Omental fat pad (tissue), 4 donors: ENCODE measurements around the gene HOXB3. TPM values are rescaled to one million over a fixed set of nuclear protein-coding genes. Genes with fewer than 3 reads are reported as not detected.
A peak's percentile ranks its signal among the peaks of the same experiment; 100 is the strongest.

ENCODE experiments used
- ATAC-seq: fragments of 150-250 bp; one replicate; pipeline ENCODE4 v1.9.1; 2016; ENCODE audit warnings: mild to moderate bottlenecking, moderate library complexity; ENCODE audit not compliant: low FRiP score
- DNase-seq: peaks from one replicate; pipeline ENCODE4 v3.0.0-alpha.2; 2019; ENCODE audit warnings: low spot score
- total RNA-seq, 4 donors: library from RNA; depleted of rRNA; stranded (reverse); fragments of >200 nt; gene quantifications; one replicate each; pipeline ENCODE4 v1.1.0, GENCODE V29; 2016
- TF ChIP-seq, protein P1 (sequence below), 3 donors: fragments of 450-650 bp; IDR thresholded peaks; one replicate each; pipeline ENCODE4 v1.5.1; 2016 to 2017; ENCODE audit warnings: antibody characterized with exemption in 3 of 3, mild to moderate bottlenecking in 3 of 3, moderate library complexity in 2 of 3

HOXB3 gene
- total RNA-seq, 4 donors from 2014 or later = 4.8 to 30.3 (median 10.6) TPM

DNA sequence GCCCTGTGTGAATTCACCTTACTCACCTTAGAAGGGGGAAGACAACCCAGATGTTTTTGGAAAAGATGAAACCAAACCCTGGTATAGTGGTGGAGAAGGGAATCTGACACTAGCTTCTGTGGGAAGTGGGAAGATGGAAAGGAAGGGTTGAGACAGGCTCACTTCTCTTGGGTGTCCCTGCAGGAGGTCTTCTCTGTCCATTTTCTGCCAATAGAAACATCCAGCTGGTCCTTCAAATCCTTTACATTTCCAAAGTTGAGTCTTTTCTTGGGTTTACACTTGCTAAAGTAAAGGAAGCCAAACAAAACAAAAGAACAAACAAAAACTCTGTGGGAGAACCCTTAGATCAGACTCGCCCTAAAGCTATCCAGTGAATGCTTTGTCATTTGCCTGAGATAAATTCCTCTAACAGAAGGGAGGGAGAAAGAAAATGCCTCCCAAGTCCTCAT is 69.4 kb downstream of the HOXB3 start:
- ATAC-seq = no peak
- TF ChIP-seq, protein P1, sequence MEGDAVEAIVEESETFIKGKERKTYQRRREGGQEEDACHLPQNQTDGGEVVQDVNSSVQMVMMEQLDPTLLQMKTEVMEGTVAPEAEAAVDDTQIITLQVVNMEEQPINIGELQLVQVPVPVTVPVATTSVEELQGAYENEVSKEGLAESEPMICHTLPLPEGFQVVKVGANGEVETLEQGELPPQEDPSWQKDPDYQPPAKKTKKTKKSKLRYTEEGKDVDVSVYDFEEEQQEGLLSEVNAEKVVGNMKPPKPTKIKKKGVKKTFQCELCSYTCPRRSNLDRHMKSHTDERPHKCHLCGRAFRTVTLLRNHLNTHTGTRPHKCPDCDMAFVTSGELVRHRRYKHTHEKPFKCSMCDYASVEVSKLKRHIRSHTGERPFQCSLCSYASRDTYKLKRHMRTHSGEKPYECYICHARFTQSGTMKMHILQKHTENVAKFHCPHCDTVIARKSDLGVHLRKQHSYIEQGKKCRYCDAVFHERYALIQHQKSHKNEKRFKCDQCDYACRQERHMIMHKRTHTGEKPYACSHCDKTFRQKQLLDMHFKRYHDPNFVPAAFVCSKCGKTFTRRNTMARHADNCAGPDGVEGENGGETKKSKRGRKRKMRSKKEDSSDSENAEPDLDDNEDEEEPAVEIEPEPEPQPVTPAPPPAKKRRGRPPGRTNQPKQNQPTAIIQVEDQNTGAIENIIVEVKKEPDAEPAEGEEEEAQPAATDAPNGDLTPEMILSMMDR (IDR thresholded peaks at IDR 0.05) = no peak
- DNase-seq = no peak

DNA sequence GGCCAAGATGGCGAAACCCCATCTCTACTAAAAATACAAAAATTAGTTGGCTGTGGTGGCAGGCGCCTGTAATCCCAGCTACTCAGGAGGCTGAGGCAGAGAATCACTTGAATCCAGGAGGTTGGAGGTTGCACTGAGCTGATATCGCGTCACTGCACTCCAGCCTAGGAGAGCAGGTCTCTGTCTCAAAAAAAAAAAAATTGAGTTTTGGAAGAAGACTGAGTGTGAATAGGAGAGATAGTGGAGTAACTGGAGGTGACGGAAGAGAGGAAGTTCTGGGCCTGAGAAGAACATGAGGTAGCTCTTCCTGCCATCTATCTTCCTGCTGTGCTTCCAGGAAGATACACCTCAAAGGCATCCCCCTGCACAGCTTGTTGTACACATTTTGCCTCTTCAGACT is 70.6 kb downstream of the HOXB3 start:
- DNase-seq (no peak), ATAC-seq (no peak)
- TF ChIP-seq, protein P1 (IDR thresholded peaks at IDR 0.05) = no peak

DNA sequence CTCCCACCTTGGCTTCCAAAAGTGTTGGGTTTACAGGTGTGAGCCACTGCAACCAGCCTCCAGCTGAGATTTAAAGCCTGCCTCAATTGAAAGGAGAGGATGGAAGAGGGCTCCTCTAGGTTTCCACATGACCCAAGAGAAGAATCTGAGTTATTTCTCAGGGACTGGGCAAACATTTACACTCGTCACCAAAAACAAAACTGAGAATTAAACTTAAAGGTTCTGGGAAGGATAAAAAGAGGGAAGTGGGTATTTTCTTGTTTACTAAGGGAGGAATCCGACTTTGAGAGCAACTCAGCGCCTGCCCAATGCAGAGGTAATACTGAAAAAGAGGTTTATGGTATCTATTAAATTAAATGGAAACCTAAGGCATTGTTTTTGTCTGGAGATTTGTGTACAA is 72.6 kb downstream of the HOXB3 start:
- ATAC-seq (no peak), DNase-seq (no peak)
- TF ChIP-seq, protein P1 (IDR thresholded peaks at IDR 0.05) = no peak

DNA sequence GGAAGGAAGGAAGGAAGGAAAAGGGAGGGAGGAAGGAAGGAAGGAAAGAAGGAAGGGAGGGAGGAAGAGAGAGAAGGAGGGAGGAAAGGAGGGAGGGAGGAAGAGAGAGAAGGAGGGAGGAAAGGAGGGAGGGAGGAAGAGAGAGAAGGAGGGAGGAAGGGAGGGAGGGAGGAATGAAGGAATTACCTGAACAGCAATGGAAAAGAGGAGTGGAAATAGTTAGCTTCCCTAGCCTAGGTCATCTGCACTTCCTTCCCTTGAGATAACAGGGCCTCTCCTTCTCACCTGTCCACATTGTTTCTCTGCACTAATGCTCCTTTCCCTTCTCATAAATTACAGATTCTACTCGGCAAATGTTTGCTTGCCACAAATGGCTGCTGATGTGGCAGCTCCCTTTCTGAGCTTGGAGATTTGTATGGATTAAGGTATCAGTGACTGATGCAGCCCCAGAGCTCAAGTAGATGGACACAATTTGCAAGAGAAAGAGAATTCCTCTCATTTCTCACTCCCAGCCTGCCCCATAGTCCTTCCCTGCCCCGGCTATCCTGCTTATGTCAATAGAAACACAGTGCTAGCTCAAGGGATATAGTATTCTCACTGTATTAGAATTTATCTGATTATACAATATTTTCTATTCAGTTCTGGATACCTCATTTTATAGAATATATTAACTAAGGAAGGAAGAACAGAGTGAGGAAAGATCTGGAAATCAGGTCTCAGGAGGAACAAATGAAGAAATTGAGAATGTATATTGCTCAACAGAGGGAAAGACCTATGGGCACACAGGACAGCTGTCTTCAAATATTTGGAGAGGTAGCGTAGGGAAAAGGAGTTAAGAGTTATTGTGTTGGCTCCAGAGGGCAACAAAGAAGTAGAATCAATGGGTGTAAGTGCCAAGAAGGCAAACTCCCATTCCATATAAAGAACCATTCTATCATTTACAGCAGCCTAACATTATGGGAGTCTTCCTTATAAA is 73.8 kb downstream of the HOXB3 start:
- ATAC-seq (no peak), DNase-seq (no peak)
- TF ChIP-seq, protein P1 (IDR thresholded peaks at IDR 0.05) = no peak

DNA sequence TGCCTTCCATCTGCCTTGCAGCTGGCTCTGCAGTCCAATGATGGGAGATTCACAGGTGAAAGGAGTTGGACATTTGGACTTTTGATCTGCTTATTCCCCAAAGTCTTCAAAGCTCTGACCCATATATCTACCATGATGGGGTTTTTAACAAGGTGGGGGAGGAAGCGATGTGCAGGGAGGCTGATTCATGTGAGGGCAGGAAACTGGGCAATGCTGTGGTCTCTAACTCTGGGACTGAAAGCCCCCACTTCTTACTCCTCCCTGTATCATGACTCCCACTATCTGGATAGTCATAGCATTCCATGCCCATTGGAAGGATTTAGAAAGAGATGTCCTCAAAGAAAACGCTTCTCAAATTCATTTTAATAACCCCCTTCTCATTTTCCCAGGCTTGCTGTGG is 75.6 kb downstream of the HOXB3 start:
- ATAC-seq = peak; percentile 41
- no peak for DNase-seq
- TF ChIP-seq, protein P1 (IDR thresholded peaks at IDR 0.05) = no peak

DNA sequence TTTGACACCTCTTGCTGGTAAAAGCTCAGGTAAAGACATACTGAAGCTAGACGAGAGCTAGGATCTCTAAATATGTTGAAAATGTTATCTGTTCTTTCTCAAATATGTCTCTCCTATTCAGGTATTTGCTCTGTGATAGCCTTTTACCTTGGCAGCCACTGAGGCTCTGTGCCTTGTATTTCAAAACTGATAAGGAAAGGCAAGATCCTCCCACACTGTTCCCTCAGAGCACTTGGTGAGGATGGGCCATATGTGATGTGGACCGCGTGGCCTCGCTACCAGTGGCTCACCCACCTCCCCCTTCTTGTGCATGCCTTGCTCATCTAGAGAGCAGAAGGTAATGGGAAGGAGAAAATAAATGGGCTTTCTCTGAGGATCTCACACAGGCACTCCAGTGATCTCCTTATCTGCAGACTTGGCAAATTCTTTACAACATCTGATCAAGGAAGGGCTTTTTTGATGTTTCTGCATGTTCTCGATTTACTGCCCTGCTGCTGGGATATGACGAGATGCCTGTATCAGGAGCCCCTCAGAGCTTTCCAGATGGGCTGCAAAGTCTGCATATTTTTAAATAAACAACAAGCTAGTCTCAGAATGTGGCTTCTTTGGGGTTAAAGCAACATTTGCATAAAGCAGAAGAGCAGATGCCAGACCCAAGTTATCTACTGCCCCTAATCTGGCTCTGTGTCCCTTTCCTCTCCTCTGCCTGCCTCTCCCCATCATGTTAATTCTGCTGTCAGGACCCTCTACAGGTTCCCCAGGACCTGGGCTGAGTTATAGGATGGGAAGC is 76.2 kb downstream of the HOXB3 start:
- DNase-seq (no peak), ATAC-seq (peak; percentile 75)
- TF ChIP-seq, protein P1 (IDR thresholded peaks at IDR 0.05) = no peak
